HEK293T (cell line): Measurements from ENCODE around the gene CNTF.

Experiments used
- ARNT ChIP-seq: fragments of 450-650 bp; IDR thresholded peaks from 2 replicates; pipeline ENCODE4 v1.6.1; 2017; ENCODE audit warnings: mild to moderate bottlenecking
- BHLHE40 ChIP-seq: fragments of 450-650 bp; IDR thresholded peaks from 2 replicates; pipeline ENCODE4 v1.6.1; 2016; ENCODE audit warnings: mild to moderate bottlenecking, moderate library complexity, borderline replicate concordance
- ELF4 ChIP-seq: fragments of 450-650 bp; IDR thresholded peaks from 2 replicates; pipeline ENCODE4 v1.6.1; 2017; ENCODE audit warnings: antibody characterized with exemption
- FOXA1 ChIP-seq: fragments of 450-650 bp; IDR thresholded peaks from 2 replicates; pipeline ENCODE4 v1.6.1; 2016; ENCODE audit warnings: mild to moderate bottlenecking
- FOXK2 ChIP-seq: fragments of 450-650 bp; IDR thresholded peaks from 2 replicates; pipeline ENCODE4 v1.6.1; 2016; ENCODE audit warnings: mild to moderate bottlenecking
- FOXM1 ChIP-seq: fragments of 450-650 bp; IDR thresholded peaks from 2 replicates; pipeline ENCODE4 v1.6.1; 2017; ENCODE audit warnings: mild to moderate bottlenecking, borderline replicate concordance
- L3MBTL2 ChIP-seq: fragments of 450-650 bp; conservative IDR thresholded peaks from 2 replicates; pipeline ENCODE4 v1.6.1; 2016; ENCODE audit warnings: mild to moderate bottlenecking
- NFRKB ChIP-seq: fragments of 450-650 bp; IDR thresholded peaks from 2 replicates; pipeline ENCODE4 v1.6.1; 2016; ENCODE audit warnings: mild to moderate bottlenecking, moderate library complexity
- SP1 ChIP-seq: fragments of 450-650 bp; IDR thresholded peaks from 2 replicates; pipeline ENCODE4 v1.6.1; 2017
- SUZ12 ChIP-seq: fragments of 450-650 bp; IDR thresholded peaks from 2 replicates; pipeline ENCODE4 v1.6.1; 2016; ENCODE audit warnings: mild to moderate bottlenecking
- TARDBP ChIP-seq: fragments of 450-650 bp; IDR thresholded peaks from 2 replicates; pipeline ENCODE4 v1.6.1; 2016
- ZNF384 ChIP-seq: fragments of 450-650 bp; IDR thresholded peaks from 2 replicates; pipeline ENCODE4 v1.6.1; 2016

DNA sequence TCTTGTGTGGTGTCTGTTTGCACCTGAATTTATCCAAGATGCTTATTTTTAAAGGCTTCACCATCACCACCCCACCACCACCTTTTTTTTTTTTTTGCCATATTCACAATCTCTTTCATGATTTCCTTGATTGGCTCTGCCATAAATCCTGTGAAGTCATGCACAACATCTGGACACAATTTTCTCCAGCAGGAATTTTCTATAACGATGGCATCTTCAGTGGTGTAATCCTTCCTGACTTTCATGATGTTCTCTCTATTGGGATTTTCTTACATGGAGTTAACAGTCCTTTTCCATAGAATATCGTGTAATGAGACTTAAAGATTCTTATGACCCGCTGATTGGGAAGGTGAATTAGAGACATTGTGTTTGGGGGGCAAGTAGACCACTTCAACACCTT lies 25.8 kb upstream of the CNTF start:
- TF ChIP-seq ZNF384 (no peak), SUZ12 (no peak), FOXM1 (no peak), ELF4 (no peak), ARNT (no peak), TARDBP (no peak), L3MBTL2 (no peak), NFRKB (no peak), SP1 (no peak), FOXK2 (no peak), FOXA1 (no peak), BHLHE40 (no peak)
